HG02588 (cell line): Measurements from ENCODE around the gene PCED1A.

Source experiments
- ATAC-seq: cut with Tn5 transposase; IDR thresholded peaks from one replicate; pipeline ENCODE4 v1.9.1; 2021; ENCODE audit warnings: mild to moderate bottlenecking, moderate library complexity; ENCODE audit not compliant: unreplicated experiment

The PCED1A gene

GRCh38 chr20:2866236-2866635, 25.8 kb upstream of the PCED1A start:
- no peak for ATAC-seq

- ATAC-seq: no peak
These were observed 25.2 kb upstream of the PCED1A start for GRCh38 chr20:2865630-2866029.

GRCh38 chr20:2865101-2865500, 24.6 kb upstream of the PCED1A start:
- no peak for ATAC-seq

DNA sequence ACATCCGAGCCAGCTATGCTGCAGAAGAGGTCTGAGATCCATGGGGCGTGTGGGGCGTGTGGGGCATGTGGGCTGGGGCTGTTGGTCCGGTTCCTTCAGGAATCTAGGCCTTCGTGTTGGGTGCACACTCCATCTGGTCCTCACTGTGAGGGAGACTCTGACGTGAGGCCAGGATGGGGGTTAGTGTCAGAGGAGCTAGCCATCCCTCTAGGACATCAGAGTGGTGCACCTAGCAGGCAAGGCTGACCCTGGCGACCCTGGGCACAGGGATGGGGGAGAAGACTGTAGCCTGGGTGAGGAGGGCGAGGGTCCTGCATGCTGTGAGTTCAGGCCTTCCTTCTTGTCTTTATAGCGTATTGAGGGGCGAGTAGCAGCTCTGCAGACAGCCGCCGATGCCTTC, 24.2 kb upstream of the PCED1A start:
- ATAC-seq: no peak

DNA sequence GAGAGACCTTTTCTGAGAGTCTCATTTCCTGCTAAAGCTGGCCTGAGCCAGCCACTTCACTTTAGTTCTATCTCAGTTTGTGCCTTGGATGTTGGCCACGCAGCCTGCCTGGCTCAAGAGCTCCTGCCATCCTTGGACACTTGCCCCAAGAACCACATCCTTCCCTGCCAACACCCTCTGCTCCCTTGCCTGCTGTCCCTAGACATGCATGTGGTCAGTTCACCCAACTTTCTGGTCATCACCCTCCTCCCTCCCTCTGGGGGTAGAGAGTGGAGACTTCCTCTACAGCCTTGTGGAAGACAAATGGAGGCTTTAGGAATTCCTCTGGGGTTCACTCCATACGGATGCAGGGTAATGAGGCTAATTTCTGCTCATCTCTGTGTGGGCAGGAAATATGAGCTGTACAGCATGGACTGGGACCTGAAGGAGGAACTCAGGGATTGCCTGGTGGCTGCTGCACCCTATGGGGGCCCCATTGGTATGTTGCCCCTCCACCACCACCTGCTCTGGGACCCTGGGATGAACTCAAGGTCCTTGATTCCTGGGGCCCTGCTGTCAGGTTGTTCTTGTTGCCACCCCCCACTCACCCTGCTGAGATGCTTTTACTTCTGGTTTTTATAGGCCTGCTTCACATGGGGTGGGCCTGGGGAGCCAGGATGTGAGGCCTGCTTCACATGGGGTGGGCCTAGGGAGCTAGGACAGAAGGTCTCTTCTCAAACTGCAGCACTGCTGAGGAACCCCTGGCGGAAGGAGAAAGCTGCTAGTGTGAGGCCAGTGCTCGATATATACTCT, 19.1 kb upstream of the PCED1A start:
- no peak for ATAC-seq

DNA sequence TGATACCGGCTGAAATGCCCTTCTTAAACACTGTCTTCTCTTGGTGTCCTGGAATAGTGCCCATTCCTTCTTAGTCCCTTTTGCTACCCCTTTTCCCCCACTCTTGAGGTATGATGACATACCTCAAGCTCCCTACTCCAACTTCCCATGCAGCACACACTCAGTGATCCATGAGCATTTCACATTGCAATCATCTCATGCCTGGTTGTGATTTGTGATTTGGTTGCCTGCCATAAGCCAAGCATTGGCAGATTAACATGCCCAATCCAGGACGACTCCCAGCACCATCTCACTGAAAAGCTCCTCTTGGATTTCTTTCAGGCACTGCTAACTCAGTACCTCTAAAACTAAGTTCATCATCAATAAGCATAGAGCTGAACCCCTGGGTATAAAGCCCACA, 18.1 kb upstream of the PCED1A start:
- ATAC-seq: no peak

DNA sequence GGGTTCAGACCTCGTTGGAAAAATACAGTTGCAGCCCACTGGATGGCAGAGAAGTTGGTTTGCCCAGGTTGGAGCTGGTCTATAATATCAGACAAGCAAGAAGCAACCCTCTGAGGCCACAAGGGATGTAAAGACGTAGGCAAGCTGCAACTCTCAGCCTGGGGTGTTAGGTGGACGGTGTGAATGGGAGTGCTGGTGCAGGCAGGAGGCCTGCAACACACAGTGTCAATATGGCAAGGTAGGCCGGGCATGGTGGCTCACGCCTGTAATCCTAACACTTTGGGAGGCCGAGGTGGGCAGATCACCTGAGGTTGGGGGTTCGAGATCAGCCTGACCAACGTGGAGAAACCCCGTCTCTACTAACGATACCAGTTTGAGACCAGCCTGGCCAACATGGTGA, 10.6 kb upstream of the PCED1A start:
- ATAC-seq: no peak

DNA sequence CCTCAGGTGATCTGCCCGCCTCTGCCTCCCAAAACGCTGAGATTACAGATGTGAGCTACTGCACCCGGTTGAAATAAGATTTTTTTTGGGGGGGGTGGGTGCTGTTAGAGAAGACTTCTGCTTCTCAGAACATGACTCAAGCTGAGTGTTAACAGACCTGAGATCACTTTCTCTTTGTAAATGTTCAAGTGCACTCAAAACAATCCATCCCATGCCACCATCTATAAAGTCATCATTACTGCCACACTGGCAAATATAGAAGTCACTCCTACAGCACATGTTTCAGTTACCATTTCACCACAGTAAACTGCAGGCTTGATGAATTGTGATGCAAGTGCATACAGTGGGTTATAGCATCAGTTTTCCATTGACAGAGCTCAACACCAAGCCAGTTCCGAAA, 9.1 kb upstream of the PCED1A start:
- ATAC-seq: no peak

DNA sequence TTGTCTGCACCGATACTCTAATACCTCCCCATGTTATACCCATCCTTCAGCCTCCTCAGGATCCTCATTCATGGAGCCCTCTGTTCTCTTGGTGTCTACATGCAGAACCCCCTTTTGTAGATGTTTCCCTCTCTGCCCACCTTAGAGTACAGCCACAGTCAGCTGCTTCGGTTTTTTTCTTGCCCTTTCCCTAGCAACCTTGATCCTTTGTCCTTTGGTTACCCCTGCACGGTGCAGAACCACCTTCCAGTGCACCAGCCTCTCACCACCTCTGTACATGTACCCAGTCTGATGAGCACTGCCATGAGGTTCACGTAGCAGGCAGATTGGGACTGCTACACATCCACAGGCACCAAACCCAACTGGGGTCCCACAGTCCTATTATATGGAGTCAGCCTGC, 7.3 kb upstream of the PCED1A start:
- no peak for ATAC-seq

DNA sequence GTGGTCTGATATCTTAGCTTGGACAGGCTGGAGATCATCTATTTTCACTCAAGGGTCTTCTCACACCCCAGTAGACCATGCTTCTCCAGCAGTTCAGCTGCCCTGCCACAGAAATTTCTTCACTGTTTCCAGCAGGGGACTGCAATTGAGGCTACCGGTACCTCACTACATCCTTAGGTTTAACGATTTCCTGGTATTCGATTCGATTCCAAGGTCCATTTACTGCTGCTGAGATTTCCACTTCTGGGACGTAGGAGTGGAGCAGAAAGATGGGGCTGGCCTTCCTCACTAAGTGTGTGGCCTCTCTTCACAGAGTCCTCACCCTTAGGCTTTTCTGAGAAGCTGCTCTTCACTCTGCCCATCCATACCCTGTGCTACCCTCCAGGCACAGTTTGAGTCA, 6.2 kb upstream of the PCED1A start:
- ATAC-seq: no peak

GRCh38 chr20:2845607-2846006, 5.2 kb upstream of the PCED1A start:
- ATAC-seq: no peak

DNA sequence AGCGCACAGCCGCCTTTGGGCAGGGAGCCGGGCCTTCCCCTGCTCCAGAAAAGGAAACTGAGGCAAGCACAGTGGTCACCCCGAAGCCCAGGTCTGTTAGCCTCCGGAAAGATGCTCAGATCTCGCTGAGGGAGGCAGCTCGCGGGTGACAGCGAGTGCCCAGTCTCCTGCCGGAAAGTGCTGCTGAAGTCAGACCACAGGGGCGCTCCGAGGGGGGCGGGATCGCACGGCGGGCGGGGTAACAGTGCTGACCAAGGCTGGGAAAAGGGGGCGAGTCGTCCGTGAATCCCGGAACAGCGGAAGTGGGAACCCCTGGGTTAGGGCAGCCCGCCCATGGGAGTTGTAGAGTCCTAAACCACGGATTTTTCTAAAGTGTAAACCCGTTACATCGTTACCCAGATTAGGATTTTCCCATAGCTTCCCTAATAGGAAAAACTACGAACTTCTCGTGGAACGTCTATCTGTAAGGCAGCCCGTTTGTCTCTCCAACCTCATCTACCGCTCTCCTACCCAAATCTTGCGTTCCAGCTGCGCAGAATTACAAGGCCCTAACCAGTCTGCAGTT, 594 bp upstream of the PCED1A start:
- peak; percentile 30 for ATAC-seq

GRCh38 chr20:2839732-2840137, 720 bp downstream of the PCED1A start:
- ATAC-seq: no peak

DNA sequence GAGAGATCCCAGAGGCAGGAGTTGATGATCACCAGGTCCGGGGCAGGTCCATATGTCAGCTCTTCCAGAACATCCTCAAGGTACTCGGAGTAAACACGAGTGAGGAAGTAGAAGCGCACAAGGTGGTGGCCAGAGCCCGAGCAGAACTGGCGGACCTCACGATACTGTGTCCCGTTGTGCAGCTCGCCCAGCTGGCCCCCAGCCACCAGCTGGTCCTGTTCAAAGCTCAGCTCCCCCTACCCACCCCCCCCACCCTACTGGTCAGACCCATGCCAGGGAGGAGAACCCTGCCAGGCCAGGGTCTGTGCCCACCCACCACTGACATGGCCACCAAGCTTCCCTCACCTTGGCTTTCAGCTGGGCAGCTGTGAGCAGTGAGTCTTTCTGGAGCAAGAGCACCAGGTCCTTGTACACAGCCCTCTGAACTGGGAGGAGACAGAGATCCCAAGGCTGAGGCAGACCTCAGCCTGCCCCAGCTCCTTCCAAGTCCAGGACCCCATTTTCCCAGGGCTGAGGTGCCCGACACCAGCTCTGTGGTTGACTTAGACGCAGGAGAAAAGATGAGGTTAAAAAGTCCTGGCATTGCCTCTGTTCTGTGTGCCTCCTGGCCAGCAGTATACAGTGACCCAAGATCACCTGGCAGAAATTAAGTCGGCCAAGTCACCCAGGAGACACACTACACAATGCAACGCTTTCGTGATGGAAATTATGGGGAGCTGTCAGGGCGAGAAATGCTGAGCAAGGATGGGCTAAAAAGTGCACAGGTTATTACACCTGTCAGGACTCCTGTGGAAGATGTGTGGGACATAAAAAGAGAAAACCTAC, 1.4 kb downstream of the PCED1A start:
- no peak for ATAC-seq

DNA sequence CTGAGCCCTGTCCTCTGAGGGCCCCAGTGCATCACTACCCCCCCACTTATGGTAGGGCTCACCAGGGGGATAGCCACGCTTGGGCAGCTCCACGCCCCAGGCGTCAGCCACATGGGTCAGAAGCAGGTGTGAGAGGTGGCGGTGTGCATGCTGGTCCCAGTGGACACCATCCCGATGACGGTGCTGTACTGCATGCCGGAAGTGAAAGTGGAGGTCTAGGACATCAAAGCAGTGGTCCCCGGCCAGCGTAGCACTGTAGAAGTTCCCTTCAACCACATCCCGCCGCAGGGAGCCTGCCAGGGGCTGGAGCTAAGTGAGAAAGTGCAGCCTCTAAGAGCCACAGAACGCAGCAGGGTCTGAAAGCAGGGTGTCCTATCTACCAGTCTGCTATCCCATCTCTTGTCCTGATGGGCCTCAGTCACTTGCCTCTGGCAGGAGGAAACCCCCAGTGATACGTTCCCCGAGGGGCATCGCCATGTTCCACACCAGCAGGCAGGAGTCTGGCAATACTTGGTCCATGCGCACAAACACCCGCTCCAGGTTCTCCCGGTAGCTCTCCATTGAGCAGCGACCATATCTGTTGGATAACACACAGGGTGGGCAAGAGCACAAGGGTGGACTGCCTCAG, 2.2 kb downstream of the PCED1A start:
- ATAC-seq: no peak

GRCh38 chr20:2837221-2837960, 3.1 kb downstream of the PCED1A start:
- ATAC-seq: no peak

DNA sequence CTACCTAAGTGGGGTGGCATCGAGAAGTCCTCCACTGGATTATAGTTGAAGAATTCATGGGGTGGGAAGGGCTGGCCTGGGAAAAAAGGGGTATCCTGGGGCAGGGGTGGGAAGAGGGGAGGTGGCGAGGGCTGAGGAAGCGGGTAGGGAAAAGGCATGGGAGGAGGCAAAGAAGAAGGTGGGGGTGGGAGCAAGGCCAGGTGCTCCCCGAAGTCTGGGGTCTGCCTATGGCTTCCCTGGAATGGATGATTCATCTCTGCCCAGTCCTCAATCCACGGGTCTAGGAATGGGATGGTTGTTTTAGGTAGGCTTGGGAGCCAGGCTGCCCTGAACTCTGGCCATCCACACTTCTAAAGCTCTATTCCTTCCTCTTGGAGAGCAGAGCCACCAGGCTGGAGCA, 4.4 kb downstream of the PCED1A start:
- ATAC-seq: no peak

- no peak for ATAC-seq
These were observed 5.1 kb downstream of the PCED1A start for GRCh38 chr20:2835331-2835796.

- no peak for ATAC-seq
These were observed 5.9 kb downstream of the PCED1A start for GRCh38 chr20:2834401-2835110.

DNA sequence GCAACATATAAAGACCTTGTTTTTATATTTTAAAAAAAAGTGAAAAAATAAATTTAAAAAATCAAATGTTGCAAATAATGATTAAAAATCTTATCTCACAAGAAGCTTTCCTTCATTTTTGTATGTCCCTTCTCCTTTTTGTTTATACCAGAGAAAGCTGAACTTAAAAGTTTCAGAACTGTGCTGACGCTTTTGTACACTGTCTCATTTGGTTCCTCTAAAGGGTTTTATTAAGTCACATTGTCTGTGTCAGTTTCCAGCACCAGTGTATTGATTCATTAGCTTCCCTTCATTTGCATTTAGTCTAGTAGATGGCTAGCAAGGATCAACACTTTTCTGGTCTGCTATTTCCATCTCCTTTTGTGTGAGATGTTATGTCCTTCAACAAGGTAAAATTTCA, 6.7 kb downstream of the PCED1A start:
- no peak for ATAC-seq
